H1 (cell line): ENCODE results near the gene LGALSL. TPM values are rescaled to one million over a fixed set of nuclear protein-coding genes. Genes with fewer than 3 reads are reported as not detected.

Source experiments
- CTCF ChIA-PET: fragments of 300-600 bp; sonication (Branson Sonifier 250); formaldehyde crosslinking; loops from one replicate; lab custom pipeline; 2021; ENCODE audit not compliant: partially characterized antibody; lab: Charles Lee
- POLR2A ChIA-PET: fragments of 300-600 bp; sonication (Branson Sonifier 250); formaldehyde crosslinking; loops from one replicate; lab custom pipeline; 2021; ENCODE audit warnings: inconsistent platforms; ENCODE audit not compliant: partially characterized antibody; lab: Charles Lee
- DNase-seq, 2 experiments: peaks; one replicate each; pipeline versions ENCODE4 v3.0.0 to v3.0.0-alpha.2; 2010 to 2022; ENCODE audit warnings: low spot score in 2 of 2, low read depth in 1 of 2, mixed read lengths in 1 of 2
- FAIRE-seq: peaks from 2 replicates; lab custom pipeline; 2011; peaks lifted over from hg19 to GRCh38; lab: Jason Lieb, UNC
- H2AFZ ChIP-seq: 2 replicates; pipeline ENCODE4 v1.8.1; 2012; ENCODE audit warnings: low read length, inconsistent platforms
- H2AK5ac ChIP-seq: 2 replicates; pipeline ENCODE4 v1.6.1; 2013; ENCODE audit warnings: low read depth, low read length
- H2BK120ac ChIP-seq: replicated peaks from 2 replicates; pipeline ENCODE3; 2013; ENCODE audit warnings: low read depth, low read length, inconsistent platforms
- H2BK12ac ChIP-seq: 2 replicates; pipeline ENCODE4 v1.6.1; 2013; ENCODE audit warnings: low read depth, low read length
- H2BK15ac ChIP-seq: 2 replicates; pipeline ENCODE4 v1.6.1; 2013; ENCODE audit warnings: low read length
- H2BK20ac ChIP-seq: 2 replicates; pipeline ENCODE4 v1.6.1; 2013; ENCODE audit warnings: low read length
- H2BK5ac ChIP-seq: 2 replicates; pipeline ENCODE4 v1.6.1; 2013; ENCODE audit warnings: low read depth, low read length
- H3K14ac ChIP-seq: 2 replicates; pipeline ENCODE4 v1.6.1; 2013; ENCODE audit warnings: inconsistent platforms; ENCODE audit not compliant: insufficient read length
- H3K18ac ChIP-seq: 2 replicates; pipeline ENCODE4 v1.6.1; 2013; ENCODE audit warnings: low read length; ENCODE audit errors: extremely low read depth
- H3K23ac ChIP-seq: 2 replicates; pipeline ENCODE4 v1.6.1; 2013; ENCODE audit warnings: inconsistent platforms; ENCODE audit not compliant: insufficient read length
- H3K23me2 ChIP-seq: 2 replicates; pipeline ENCODE4 v1.6.1; 2013; ENCODE audit warnings: low read depth, low read length
- H3K27ac ChIP-seq: 2 replicates; pipeline ENCODE4 v1.6.1; 2011; ENCODE audit warnings: low read depth, low read length, inconsistent platforms
- H3K27me3 ChIP-seq, 4 experiments: replicated peaks in 1 of 4; 1 replicate in 1 of 4; 2 replicates in 3 of 4; pipeline versions ENCODE4 v1.6.1 to v1.8.1; 2011 to 2013; ENCODE audit warnings: low read length in 3 of 4, mild to moderate bottlenecking in 3 of 4, inconsistent platforms in 2 of 4, mixed read lengths in 2 of 4, moderate library complexity in 1 of 4; ENCODE audit not compliant: control insufficient read depth in 3 of 4, insufficient read depth in 3 of 4; ENCODE audit errors: extremely low read depth in 1 of 4
- H3K36me3 ChIP-seq, 4 experiments: 2 replicates each; pipeline versions ENCODE4 v1.6.1 to v1.8.1; 2011 to 2013; ENCODE audit warnings: mild to moderate bottlenecking in 4 of 4, low read length in 3 of 4, moderate library complexity in 2 of 4, control low read depth in 1 of 4, inconsistent platforms in 1 of 4; ENCODE audit not compliant: insufficient read depth in 4 of 4, control insufficient read depth in 2 of 4
- H3K4ac ChIP-seq: replicated peaks from 2 replicates; pipeline ENCODE3; 2013; ENCODE audit warnings: low read length, low read depth, mixed read lengths, inconsistent platforms; ENCODE audit not compliant: insufficient read length
- H3K4me1 ChIP-seq, 4 experiments: replicated peaks in 1 of 4; 1 replicate in 1 of 4; 2 replicates in 3 of 4; pipeline versions ENCODE4 v1.6.1 to v1.8.1; 2011 to 2013; ENCODE audit warnings: low read length in 3 of 4, inconsistent platforms in 2 of 4, mixed read lengths in 1 of 4; ENCODE audit not compliant: insufficient read depth in 4 of 4, control insufficient read depth in 3 of 4
- H3K4me2 ChIP-seq, 2 experiments: 2 replicates each; pipeline versions ENCODE4 v1.6.1 to v1.8.1; 2011 to 2013; ENCODE audit warnings: low read depth in 2 of 2, low read length in 2 of 2, control low read depth in 1 of 2, inconsistent platforms in 1 of 2, mild to moderate bottlenecking in 1 of 2; ENCODE audit not compliant: insufficient read depth in 1 of 2
- H3K4me3 ChIP-seq, 4 experiments: fragments of 200-600, 300-600 bp in 1 of 4; sonication (generic), shearing (Covaris generic), sonication (Bioruptor Twin) in 1 of 4; 2 replicates each; pipeline versions ENCODE4 v1.5.1 to v1.8.1; 2011 to 2016; ENCODE audit warnings: low read length in 4 of 4, low read depth in 3 of 4, control low read depth in 2 of 4, inconsistent platforms in 2 of 4, mild to moderate bottlenecking in 2 of 4, mixed read lengths in 1 of 4, moderate library complexity in 1 of 4; ENCODE audit not compliant: insufficient read depth in 2 of 4; ENCODE audit errors: extremely low read depth in 1 of 4
- H3K56ac ChIP-seq: replicated peaks from 2 replicates; pipeline ENCODE3; 2013; ENCODE audit warnings: low read depth, mild to moderate bottlenecking, mixed read lengths, low read length, inconsistent platforms; ENCODE audit not compliant: insufficient read length
- H3K79me1 ChIP-seq: 2 replicates; pipeline ENCODE4 v1.6.1; 2013; ENCODE audit warnings: low read depth, low read length, control low read depth
- H3K79me2 ChIP-seq, 2 experiments: 2 replicates each; pipeline versions ENCODE4 v1.6.1 to v1.8.1; 2012 to 2013; ENCODE audit warnings: low read length in 2 of 2, mild to moderate bottlenecking in 2 of 2, inconsistent platforms in 1 of 2; ENCODE audit not compliant: insufficient read depth in 2 of 2, control insufficient read depth in 1 of 2
- H3K9ac ChIP-seq, 4 experiments: replicated peaks in 1 of 4; 1 replicate in 1 of 4; 2 replicates in 3 of 4; pipeline versions ENCODE4 v1.6.1 to v1.8.1; 2011 to 2013; ENCODE audit warnings: low read depth in 3 of 4, low read length in 3 of 4, control low read depth in 2 of 4, mild to moderate bottlenecking in 2 of 4, moderate library complexity in 2 of 4, inconsistent platforms in 1 of 4; ENCODE audit errors: extremely low read depth in 1 of 4
- H3K9me3 ChIP-seq, 2 experiments: 2 replicates each; pipeline versions ENCODE4 v1.6.1 to v1.8.1; 2012 to 2013; ENCODE audit warnings: mild to moderate bottlenecking in 2 of 2, moderate library complexity in 2 of 2, control low read depth in 1 of 2, inconsistent platforms in 1 of 2, low read depth in 1 of 2, low read length in 1 of 2, mixed read lengths in 1 of 2; ENCODE audit not compliant: insufficient read depth in 2 of 2
- H4K20me1 ChIP-seq, 2 experiments: replicated peaks in 1 of 2; 2 replicates each; pipeline versions ENCODE3 to v1.8.1; 2011 to 2013; ENCODE audit warnings: inconsistent platforms in 2 of 2, low read length in 2 of 2, mild to moderate bottlenecking in 1 of 2; ENCODE audit not compliant: insufficient read depth in 2 of 2, control insufficient read depth in 1 of 2
- H4K5ac ChIP-seq: 2 replicates; pipeline ENCODE4 v1.6.1; 2013; ENCODE audit warnings: low read length, low read depth, mixed read lengths, inconsistent platforms; ENCODE audit not compliant: insufficient read length
- H4K8ac ChIP-seq: 2 replicates; pipeline ENCODE4 v1.8.0; 2013; ENCODE audit warnings: mild to moderate bottlenecking, moderate library complexity, low read length, inconsistent platforms; ENCODE audit not compliant: insufficient read depth; ENCODE audit errors: extremely low read depth
- H4K91ac ChIP-seq: replicated peaks from 2 replicates; pipeline ENCODE3; 2013; ENCODE audit warnings: low read length, mixed read lengths, inconsistent platforms; ENCODE audit not compliant: insufficient read length
- ATF2 ChIP-seq: IDR thresholded peaks from 2 replicates; pipeline ENCODE4 v1.6.1; 2012; ENCODE audit warnings: low read length, inconsistent platforms
- ATF3 ChIP-seq: IDR thresholded peaks from 2 replicates; pipeline ENCODE4 v1.6.1; 2011; ENCODE audit warnings: low read depth, mild to moderate bottlenecking, low read length; ENCODE audit not compliant: insufficient read depth
- BACH1 ChIP-seq: IDR thresholded peaks from 2 replicates; pipeline ENCODE4 v1.6.1; 2012; ENCODE audit warnings: low read length, improper control_type of control experiment
- CEBPB ChIP-seq: IDR thresholded peaks from 2 replicates; pipeline ENCODE4 v1.6.1; 2012; ENCODE audit warnings: low read depth, low read length
- MAFK ChIP-seq: IDR thresholded peaks from 2 replicates; pipeline ENCODE4 v1.6.1; 2012; ENCODE audit warnings: low read depth, mild to moderate bottlenecking, improper control_type of control experiment, low read length
- POLR2AphosphoS5 ChIP-seq: IDR thresholded peaks from 2 replicates; pipeline ENCODE4 v1.6.1; 2011; ENCODE audit warnings: low read depth, low read length
- RBBP5 ChIP-seq: IDR thresholded peaks from 2 replicates; pipeline ENCODE4 v1.7.1; 2012; ENCODE audit warnings: low read depth, mild to moderate bottlenecking, inconsistent platforms, low read length, moderate library complexity, borderline replicate concordance
- RNF2 ChIP-seq: fragments of 200-900, 300-1000 bp; sonication (generic); IDR thresholded peaks from 2 replicates; pipeline ENCODE4 v1.7.1; 2016; ENCODE audit warnings: borderline replicate concordance, low read depth, mild to moderate bottlenecking, antibody characterized with exemption, low read length; ENCODE audit not compliant: poor library complexity, severe bottlenecking; ENCODE audit errors: missing control alignments
- SAP30 ChIP-seq: fragments of 300-600 bp; sonication (generic); IDR thresholded peaks from 2 replicates; pipeline ENCODE4 v1.7.1; 2012; ENCODE audit warnings: low read length, moderate library complexity, mild to moderate bottlenecking, inconsistent platforms; ENCODE audit not compliant: insufficient read depth, insufficient replicate concordance
- SP2 ChIP-seq: IDR thresholded peaks from 2 replicates; pipeline ENCODE4 v1.6.1; 2012; ENCODE audit warnings: mild to moderate bottlenecking, low read length, inconsistent platforms
- SP4 ChIP-seq: IDR thresholded peaks from 2 replicates; pipeline ENCODE4 v1.6.1; 2012; ENCODE audit warnings: low read length, inconsistent platforms
- TEAD4 ChIP-seq: IDR thresholded peaks from 2 replicates; pipeline ENCODE4 v1.6.1; 2012; ENCODE audit warnings: low read depth, low read length, inconsistent platforms, mixed read lengths
- WGBS, 2 experiments: shearing (Covaris generic) in 1 of 2; methylation state at CpG; one replicate each; pipeline versions ENCODE4 v1.1.6 to v1.1.7; 2013 to 2015; ENCODE audit warnings: low lambda C conversion rate in 2 of 2, mixed read lengths in 2 of 2, inconsistent platforms in 1 of 2, low coverage in 1 of 2, missing lambda C conversion rate in 1 of 2; ENCODE audit not compliant: insufficient replicate concordance in 2 of 2, insufficient coverage in 1 of 2, insufficient read length in 1 of 2; ENCODE audit errors: extremely low coverage in 1 of 2, missing lambda C conversion rate in 1 of 2; 5-methylcytosine and 5-hydroxymethylcytosine counted together
- polyA plus RNA-seq, 7 experiments: library from polyadenylated mRNA; depleted of rRNA in 3 of 7; stranded (reverse) in 5 of 7; unstranded in 2 of 7; fragments of >200 nt in 5 of 7; fragments of 200-250 nt in 2 of 7; gene quantifications; 1 replicate in 5 of 7; 2 replicates in 1 of 7; 4 replicates in 1 of 7; pipeline versions ENCODE4 v1.2.1 to v1.2.3, GENCODE V29; 2011 to 2013; ENCODE audit warnings: missing spikeins in 2 of 7, mixed read lengths in 2 of 7
- total RNA-seq: library from RNA; stranded (reverse); fragmentation: NEBNext Ultra II Directional; extraction: Animal tissue kit (Norgen Biotek cat#: 25700); gene quantifications from 2 replicates; pipeline ENCODE4 v1.2.1, GENCODE V29; 2021

Gene LGALSL
- total and polyA plus RNA-seq, 2 of the 8 experiments (the other 6 are each of a cell fraction or from before 2014, with no cell fraction given), result 13.6 to 32.3 TPM

GRCh38 chr2:64437883-64438282 is 16.1 kb upstream of the LGALSL start:
- Histone ChIP-seq H3K4ac (no peak overlapping the region), H3K36me3 (no peaks in the 10 kb centered on the region), H4K20me1 (no peaks in the 10 kb centered on the region), H3K79me2 (no peaks in the 10 kb centered on the region), H3K27ac (no peak overlapping the region), H4K8ac (no peak overlapping the region), H4K5ac (no peak overlapping the region), H3K9me3 (no peaks in the 10 kb centered on the region), H2AFZ (no peak overlapping the region), H3K9ac (no peak overlapping the region), H2BK20ac (no peak overlapping the region), H2BK120ac (no peak overlapping the region), H3K14ac (no peak overlapping the region), H4K91ac (no peak overlapping the region), H2BK12ac (no peak overlapping the region), H3K18ac (no peak overlapping the region), H3K23ac (no peak overlapping the region), H3K4me2 (no peak overlapping the region), H3K4me1 (no peaks in the 10 kb centered on the region), H3K27me3 (no peaks in the 10 kb centered on the region), H2BK5ac (no peak overlapping the region), H3K23me2 (no peaks in the 10 kb centered on the region), H2AK5ac (no peak overlapping the region), H3K79me1 (no peaks in the 10 kb centered on the region), H3K56ac (no peak overlapping the region), H2BK15ac (no peak overlapping the region), H3K4me3 (no peak overlapping the region)
- WGBS, 2 experiments, result 82% methylated on average over 3 of the region's 3 CpGs; no CpG with 5 or more reads in 1 of the 2 experiments
- DNase-seq (no peak), FAIRE-seq (no peak)
- POLR2A ChIA-PET, result interaction anchor here (1.4 kb wide), 1 partner anchor 14 kb away, joined by 4 read pairs; no protein-coding TSS in a partner anchor
- CTCF ChIA-PET, result no interaction called here
- TF ChIP-seq ATF2, result no peak
- TF ChIP-seq ATF3, result no peak
- no peak for TF ChIP-seq SP4
- no peak for TF ChIP-seq MAFK
- TF ChIP-seq BACH1, result no peak
- no peak for TF ChIP-seq POLR2AphosphoS5
- TF ChIP-seq CEBPB, result no peak
- TF ChIP-seq SP2, result no peak
- TF ChIP-seq TEAD4, result no peak
- TF ChIP-seq RBBP5, result no peak
- TF ChIP-seq RNF2, result no peak
- no peak for TF ChIP-seq SAP30
